SK-N-SH (cell line): ENCODE measurements around the gene ZBTB46.

Experiments
- EP300 ChIP-seq, 2 experiments: IDR thresholded peaks; 2 replicates each; pipeline versions ENCODE4 v1.4.0 to v1.6.1; 2012; ENCODE audit warnings: borderline replicate concordance in 1 of 2, low read depth in 1 of 2, low read length in 1 of 2
- EZH2phosphoT487 ChIP-seq: fragments of 200-600 bp; sonication (generic); IDR thresholded peaks from 2 replicates; pipeline ENCODE4 v1.6.1; 2017; ENCODE audit warnings: low read depth, mixed run types, mild to moderate bottlenecking, antibody characterized with exemption, moderate library complexity, borderline replicate concordance
- GATA2 ChIP-seq: sonication (generic); formaldehyde crosslinking; IDR thresholded peaks from 2 replicates; pipeline ENCODE4 v1.5.0; 2020; ENCODE audit warnings: mild to moderate bottlenecking, missing genetic modification reagents
- POLR2AphosphoS5 ChIP-seq: IDR thresholded peaks from 2 replicates; pipeline ENCODE4 v1.6.1; 2012; ENCODE audit warnings: low read depth, low read length
- REST ChIP-seq: IDR thresholded peaks from 2 replicates; pipeline ENCODE4 v1.6.1; 2012; ENCODE audit warnings: mild to moderate bottlenecking, low read depth, low read length, moderate library complexity
- TAF1 ChIP-seq: IDR thresholded peaks from 2 replicates; pipeline ENCODE4 v1.6.1; 2012; ENCODE audit warnings: low read depth, mild to moderate bottlenecking, low read length, moderate library complexity, borderline replicate concordance
- TF ChIP-seq, protein P1 (sequence below): IDR thresholded peaks from 2 replicates; pipeline ENCODE4 v1.4.0; 2012; ENCODE audit warnings: low read depth
- TF ChIP-seq, protein P2 (sequence below): fragments of 200-600 bp; sonication (generic); IDR thresholded peaks from 2 replicates; pipeline ENCODE4 v1.6.1; 2017; ENCODE audit warnings: antibody characterized with exemption, mild to moderate bottlenecking, moderate library complexity
- TF ChIP-seq, protein P3 (sequence below): fragments of 150-350 bp; IDR thresholded peaks from 2 replicates; pipeline ENCODE4 v1.6.1; 2017; ENCODE audit warnings: antibody characterized with exemption, low read length, low read depth, borderline replicate concordance

GRCh38 chr20:63778857-63779256, 52.2 kb downstream of the ZBTB46 start:
- TF ChIP-seq, protein P1, sequence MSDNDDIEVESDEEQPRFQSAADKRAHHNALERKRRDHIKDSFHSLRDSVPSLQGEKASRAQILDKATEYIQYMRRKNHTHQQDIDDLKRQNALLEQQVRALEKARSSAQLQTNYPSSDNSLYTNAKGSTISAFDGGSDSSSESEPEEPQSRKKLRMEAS = no peak
- TF ChIP-seq TAF1 = no peak
- TF ChIP-seq, protein P2, sequence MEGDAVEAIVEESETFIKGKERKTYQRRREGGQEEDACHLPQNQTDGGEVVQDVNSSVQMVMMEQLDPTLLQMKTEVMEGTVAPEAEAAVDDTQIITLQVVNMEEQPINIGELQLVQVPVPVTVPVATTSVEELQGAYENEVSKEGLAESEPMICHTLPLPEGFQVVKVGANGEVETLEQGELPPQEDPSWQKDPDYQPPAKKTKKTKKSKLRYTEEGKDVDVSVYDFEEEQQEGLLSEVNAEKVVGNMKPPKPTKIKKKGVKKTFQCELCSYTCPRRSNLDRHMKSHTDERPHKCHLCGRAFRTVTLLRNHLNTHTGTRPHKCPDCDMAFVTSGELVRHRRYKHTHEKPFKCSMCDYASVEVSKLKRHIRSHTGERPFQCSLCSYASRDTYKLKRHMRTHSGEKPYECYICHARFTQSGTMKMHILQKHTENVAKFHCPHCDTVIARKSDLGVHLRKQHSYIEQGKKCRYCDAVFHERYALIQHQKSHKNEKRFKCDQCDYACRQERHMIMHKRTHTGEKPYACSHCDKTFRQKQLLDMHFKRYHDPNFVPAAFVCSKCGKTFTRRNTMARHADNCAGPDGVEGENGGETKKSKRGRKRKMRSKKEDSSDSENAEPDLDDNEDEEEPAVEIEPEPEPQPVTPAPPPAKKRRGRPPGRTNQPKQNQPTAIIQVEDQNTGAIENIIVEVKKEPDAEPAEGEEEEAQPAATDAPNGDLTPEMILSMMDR = no peak
- TF ChIP-seq POLR2AphosphoS5 = no peak
- TF ChIP-seq, protein P3, sequence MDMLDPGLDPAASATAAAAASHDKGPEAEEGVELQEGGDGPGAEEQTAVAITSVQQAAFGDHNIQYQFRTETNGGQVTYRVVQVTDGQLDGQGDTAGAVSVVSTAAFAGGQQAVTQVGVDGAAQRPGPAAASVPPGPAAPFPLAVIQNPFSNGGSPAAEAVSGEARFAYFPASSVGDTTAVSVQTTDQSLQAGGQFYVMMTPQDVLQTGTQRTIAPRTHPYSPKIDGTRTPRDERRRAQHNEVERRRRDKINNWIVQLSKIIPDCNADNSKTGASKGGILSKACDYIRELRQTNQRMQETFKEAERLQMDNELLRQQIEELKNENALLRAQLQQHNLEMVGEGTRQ = no peak
- no peak for TF ChIP-seq EZH2phosphoT487
- TF ChIP-seq EP300 (IDR thresholded peaks at IDR 0.05; ENCODE audit: borderline replicate concordance in 1 of 2, low read depth in 1 of 2, low read length in 1 of 2) = no peak
- no peak for TF ChIP-seq REST
- TF ChIP-seq GATA2 (CRISPR knock-in tag) = no peak
